GM21367 (cell line): ENCODE results near the gene SLC22A6.

Source experiments
- ATAC-seq: cut with Tn5 transposase; IDR thresholded peaks from one replicate; pipeline ENCODE4 v1.9.1; 2021; ENCODE audit not compliant: unreplicated experiment

SLC22A6 gene, protein sequence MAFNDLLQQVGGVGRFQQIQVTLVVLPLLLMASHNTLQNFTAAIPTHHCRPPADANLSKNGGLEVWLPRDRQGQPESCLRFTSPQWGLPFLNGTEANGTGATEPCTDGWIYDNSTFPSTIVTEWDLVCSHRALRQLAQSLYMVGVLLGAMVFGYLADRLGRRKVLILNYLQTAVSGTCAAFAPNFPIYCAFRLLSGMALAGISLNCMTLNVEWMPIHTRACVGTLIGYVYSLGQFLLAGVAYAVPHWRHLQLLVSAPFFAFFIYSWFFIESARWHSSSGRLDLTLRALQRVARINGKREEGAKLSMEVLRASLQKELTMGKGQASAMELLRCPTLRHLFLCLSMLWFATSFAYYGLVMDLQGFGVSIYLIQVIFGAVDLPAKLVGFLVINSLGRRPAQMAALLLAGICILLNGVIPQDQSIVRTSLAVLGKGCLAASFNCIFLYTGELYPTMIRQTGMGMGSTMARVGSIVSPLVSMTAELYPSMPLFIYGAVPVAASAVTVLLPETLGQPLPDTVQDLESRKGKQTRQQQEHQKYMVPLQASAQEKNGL

DNA sequence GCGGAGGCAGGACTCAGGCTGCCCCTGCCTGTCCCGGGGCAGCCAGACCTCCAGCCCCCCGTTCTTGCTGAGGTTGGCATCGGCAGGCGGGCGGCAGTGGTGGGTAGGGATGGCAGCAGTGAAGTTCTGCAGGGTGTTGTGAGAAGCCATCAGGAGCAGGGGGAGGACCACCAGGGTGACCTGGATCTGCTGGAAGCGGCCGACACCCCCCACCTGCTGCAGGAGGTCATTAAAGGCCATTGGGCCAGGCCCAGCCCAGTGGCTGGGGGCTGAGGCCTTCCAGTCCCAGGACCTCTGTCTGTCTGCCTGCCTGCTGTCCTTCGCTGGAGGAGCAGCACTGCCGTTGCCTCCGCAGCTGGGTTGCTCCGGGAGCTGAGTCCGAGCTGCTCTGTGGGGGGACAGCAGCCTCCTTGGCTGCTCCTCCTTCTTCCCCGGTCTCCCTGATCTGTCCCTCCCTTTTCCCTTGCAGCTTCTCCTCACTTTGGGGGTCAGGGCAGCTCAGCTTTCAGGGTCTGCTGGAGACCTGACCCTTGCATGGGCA, at the start of gene SLC22A6:
Gene SLC22A6, minus strand, starts transcription at position 517 of the 541 bp plus-strand sequence. Its CDS starts 277 bp downstream, at position 240.
- ATAC-seq = no peak

DNA sequence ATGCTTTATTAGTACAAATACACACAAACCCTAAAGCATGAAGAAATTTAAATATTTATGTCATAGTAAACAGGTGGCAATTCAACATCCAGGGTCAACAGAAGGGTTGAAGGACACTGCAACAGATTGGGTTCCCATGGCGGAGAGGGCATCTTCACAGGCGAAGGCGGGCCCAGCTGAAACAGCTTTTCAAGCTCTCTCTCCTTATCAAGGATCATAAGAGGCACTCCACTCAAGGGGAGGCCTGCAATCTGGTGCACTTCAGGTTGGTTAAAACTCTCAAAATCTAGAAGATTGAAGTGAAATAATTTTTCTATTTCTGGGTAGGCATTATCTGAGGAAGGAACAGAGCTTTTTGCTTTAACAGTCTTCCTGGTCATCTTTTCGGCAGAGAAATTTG, 47.7 kb upstream of the SLC22A6 start:
- ATAC-seq = no peak

DNA sequence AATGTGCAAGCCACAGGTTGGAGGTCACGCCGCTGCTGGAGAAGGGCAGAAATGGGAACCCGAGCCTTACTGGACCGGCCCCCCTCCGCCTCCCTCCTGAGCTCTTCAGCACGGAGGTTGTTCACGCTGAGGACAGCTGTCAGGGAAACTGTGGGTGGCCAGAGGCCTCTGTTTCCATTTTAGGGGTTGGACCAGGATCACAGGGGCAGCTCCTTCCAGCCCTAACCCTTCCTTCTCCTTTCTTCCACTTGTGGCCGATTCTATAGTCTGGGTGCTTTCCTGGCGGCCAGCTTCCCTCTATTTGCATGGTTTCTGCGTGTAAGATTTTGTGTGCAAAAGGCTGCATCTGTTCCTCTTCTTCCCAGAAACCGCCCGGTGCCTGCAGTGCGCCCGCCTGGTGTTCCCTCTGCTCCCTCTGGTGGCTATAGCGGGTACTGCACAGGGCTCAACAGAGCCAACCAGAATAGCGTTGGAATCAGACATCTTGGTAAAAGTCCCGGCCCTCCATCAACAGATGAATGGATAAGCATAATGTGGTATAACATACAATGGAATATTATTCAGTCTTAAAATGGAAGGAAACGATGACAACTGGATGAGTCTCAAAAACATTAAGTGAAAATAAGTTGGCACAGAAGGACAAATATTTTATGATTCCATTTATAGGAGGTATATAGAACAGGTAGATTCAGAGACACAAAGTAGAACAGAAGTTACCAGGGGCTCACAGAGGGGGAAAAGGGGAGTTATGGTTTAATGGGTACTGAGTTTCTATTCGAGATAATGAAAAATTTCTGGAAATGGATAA, 39.3 kb upstream of the SLC22A6 start:
- no peak for ATAC-seq

DNA sequence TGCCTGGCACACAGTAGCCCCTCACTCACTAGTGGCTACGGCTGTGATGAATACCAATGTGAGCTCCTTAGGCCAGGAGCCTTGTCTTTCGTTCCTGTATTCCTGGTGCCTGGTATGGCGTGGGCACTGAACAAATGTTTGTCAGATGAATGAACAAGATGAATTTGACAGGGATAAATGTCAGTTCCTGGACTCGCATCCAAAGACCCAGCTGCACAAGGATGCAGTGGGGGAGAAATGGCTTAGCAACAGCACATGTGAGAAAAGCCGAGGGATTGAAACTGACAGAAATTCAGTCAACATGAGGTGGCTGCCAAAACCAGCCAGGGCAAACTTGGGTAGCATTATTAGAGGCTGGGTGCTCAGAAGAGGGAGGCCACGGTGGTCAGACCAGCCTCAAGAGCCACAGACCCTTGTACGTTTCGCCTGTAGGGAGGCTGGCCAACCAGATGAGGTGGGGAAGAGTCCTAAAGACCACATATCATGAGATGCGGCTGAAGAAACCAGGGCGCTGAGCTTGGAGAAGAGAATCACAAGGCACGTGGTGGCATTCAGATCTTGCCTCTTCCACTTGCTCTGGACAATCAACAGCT, 38.6 kb upstream of the SLC22A6 start:
- no peak for ATAC-seq

DNA sequence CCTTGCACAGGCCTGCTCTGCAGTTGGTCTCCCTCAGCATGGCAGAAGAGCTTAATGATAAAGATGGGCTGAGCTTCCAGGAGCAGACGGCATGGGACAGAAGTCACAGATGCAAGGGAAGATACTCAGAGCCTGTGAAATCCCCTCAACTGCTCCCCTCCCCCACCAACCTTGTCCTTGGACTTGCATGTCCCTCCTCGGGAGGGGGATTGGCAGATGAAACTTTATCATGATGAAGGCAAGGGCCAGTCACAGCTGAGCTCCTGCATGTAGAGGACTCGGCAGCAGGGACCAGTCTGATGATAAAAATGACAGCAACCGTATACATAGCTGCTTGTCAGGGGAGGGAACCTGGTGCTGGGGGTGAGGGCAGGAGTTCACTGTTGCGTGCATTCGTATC, 37.7 kb upstream of the SLC22A6 start:
- ATAC-seq = no peak

DNA sequence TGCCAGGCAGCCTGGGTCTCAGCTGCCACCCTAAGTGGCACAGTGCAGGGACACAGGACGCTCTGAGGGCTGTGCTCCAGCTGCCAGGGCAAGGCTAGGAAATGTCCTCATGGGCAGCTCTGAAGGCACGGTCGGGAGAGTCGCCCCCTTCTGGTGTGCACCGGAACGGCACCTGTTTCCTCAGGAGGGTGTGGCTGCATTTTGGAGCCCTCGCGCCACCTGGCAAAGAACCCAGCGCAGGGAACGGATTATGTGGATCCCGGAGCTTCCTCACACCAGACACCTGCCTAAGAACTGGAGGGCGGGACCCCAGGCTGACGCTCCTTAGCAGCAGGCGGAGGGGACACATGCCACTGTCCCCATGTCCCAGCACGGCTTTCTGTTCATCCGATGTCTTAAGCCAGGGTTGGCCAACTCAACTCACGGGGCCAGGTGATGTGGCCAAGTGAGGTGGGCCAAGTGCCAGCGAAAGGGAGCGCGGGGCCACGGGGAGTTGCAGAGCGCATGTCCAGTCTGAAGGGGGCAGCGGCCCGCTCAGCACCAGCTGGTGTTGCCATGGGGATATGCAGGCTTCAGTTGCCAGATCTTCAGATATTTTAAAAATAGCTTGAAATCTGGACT, 36.0 kb upstream of the SLC22A6 start:
- no peak for ATAC-seq

DNA sequence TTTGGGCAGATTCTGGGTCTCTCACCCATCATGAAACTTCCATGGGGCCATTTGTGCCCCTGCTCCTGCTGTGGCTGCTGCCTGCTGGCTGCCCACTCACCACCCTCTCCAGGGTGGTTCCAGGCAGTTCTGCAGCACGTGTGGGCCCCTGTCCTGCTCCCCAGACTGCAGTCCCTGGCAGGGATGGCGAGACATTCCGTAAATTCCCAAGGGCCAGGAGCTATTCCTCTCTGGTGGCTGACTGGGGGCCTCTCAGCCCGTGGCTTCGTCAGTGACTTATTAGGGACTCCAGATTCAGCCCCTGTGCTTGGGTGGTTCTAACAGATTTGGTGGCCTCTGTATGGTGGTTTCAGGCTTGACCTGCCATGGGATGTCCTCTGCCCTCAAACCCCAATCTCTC, 34.7 kb upstream of the SLC22A6 start:
- no peak for ATAC-seq

DNA sequence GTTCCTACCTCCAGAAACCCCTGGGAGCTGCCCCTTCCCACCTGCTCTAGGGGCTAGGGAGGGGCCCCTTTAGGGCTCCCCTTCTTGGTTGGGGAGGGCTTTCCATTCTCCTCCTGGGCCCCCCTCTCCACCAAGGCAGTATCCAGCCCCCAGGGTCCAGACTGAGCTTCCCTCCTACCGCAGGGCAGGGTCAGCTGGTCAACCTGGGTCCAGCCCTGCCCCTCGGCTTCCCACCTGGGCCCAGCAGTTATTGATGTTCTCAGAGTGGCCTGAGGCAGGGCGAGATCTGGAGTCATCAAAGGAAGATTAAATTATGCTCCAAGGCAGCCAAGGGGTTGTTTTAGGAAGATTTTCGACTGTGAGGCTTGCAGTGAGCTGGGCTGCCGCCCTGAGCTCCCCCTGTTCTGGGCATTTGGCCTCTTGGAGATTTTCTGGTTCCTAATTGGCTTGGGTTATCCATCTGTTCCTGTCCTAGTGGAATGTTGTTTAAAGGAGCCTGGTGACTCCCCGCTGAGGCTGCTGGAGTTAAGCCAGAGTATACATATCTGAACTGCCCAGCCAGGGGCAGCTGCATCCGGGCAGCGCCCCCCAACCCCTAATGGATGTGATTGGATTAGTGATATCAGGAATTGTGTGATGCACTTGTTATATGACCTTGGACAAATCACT, 32.7 kb upstream of the SLC22A6 start:
- no peak for ATAC-seq

DNA sequence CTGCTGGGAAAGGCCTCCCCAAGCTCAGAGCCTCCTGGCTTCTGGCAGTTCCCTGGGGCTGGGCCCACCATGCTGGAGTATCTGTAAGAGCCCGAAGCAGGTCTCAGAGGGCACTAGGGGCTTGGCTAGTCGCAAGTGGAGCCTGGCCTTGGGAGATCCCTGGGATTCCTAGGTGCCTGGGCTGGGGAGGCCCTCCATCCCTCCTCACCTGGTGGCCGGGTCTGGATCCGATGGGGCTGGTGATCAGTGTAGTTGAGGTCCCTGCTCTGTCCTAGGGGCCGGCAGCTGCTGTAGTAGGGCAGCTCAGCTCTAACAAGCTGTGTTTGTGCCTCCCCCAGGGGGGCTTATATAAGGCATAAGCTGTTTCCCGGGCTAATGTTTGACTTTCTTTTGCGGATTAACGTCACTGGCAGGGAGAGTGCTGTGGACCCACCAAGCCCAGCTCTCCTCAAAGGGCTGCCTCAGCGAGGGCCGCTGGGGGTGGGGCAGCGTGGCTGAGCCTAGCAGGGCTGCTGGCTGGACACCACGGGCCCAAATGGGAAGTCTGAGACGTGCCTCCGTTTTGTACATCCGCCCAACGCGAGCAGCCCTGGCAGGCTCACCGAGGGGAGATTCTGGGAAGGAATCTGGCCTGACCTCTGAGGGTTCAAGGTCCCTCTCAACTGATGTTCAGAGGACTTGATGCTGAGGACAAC, 30.9 kb upstream of the SLC22A6 start, which contains the start of gene SLC22A8:
Gene SLC22A8, minus strand, starts transcription at position 321 of the 695 bp plus-strand sequence. CDS start 883 bp downstream, outside the sequence.
- ATAC-seq = no peak

DNA sequence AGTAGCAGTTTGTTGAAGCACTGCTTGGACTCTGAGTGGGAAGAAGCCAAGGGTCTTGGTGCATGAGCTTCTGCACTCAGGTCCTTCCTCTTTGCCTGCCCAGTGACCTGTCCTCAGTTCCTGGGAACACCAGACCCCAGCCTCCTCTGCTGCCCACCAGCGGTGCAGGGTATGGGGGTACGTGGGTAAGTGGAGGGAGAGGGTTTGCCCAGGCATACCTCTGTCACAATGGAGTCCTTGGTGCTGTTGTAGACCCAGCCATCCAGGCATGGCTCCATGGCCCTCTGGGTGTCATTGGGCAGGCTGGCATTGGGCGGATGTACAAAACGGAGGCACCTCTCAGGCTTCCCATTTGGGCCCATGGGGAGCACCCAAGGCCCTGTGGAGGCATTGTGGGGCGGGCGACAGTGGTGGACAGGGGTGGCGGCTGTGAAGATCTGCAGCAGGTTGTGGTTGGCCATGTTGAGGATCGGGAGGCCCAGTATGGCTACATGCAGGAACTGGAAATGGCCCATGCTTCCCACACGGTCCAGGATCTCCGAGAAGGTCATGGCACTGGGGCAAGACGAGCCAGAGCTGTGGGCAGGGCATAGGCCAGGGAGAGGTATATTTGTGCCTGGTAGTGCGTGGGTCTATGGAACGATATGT, 29.8 kb upstream of the SLC22A6 start:
- ATAC-seq = no peak

DNA sequence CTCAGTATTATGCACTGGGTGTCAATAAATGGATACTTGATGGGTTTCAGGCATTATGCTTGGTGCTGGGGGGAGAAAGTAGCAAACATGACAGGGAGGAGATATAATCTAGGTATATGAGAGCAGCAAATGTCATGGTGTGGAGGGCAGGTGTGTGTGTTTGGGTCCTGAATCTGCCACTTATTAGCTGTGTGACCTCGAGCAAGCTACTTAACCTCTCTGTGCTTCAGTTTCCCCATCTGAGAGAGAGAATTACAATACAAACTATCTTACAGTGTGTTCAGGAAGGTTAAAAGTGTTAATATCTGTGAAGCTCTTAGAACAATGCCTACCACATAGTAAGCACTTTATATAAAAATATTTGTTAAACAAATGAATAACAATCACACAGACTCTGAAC, 28.1 kb upstream of the SLC22A6 start:
- no peak for ATAC-seq

DNA sequence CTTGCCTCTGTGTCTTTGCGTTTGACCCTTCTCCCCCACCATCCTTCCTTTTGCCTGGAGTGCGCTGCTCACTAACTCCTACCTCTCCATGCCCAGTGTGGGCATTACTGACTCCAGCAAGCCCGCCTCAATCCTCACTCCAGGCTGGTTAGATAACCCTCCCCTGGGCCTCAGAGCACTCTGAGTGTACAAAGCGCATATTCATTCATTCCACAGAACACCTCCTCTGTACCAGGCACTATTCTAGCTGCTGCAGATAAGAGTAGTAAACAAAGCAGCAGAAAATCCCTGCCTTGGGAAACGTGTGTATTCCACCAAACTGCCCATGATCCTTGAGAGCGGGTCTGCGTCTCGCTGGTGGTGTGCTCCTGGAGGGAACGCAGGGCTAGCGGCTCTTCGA, 27.7 kb upstream of the SLC22A6 start:
- no peak for ATAC-seq

DNA sequence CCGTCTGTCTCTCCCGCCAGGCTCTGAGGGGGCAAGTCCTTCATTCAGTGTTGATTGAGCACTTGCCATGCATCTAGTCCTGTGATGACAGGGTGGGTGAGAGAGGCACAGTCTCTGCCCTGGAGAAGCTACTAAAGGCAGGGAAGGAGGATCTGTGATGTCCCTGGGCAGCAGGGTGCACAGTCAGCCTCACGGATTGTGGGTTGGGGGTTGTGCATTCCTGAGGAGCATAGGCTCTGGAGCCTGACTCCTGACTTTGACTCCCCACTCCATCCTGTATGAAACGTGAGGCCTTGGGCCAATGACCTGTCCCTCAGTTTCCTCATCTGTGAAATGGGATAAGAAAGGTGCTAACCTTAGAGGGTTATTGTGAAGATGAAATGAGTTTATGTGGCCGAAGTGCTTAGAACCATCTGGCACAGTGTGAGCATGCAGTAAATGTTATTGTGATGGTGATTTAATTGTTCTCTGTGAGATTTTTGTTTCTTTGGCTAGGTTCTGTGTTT, 26.2 kb upstream of the SLC22A6 start:
- ATAC-seq = no peak

DNA sequence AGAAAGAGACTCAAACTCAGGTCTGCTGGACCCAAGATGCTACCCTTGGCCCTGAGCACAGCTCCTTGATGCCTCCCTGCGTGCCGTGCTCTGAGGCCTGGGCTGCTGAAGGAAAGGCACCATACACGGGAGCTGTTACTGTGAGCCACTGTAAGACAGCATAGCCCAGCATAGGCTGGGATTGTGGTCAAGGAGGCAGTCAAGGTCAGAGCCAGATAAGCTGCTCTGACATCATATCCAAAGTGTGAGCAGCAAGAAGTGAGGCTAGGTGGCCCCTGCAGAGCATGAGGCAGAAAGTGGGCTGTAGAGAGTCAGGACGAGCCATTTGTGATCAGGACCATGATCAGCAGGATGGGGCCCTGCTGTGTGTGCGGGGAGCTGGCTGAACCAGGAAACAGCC, 23.2 kb upstream of the SLC22A6 start:
- ATAC-seq = no peak

DNA sequence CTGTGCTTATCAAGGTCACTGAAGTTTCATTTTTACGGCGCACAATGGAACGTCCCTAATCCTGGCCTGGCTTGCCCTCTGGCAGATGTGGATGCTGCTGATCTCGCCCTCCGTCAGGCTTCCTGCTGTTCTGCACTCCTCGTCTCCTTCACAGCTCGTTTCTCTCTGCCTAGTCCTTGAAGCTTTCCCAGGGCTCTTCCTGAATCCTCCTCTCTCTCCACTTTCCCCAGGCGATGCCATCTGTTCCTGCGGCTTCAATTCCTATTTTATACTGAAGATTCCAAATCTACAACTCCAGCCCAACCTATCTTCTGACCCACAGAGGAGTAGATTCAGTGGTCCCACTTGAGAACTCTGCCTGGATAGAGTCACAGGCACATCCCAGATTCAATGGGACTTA, 16.7 kb upstream of the SLC22A6 start:
- no peak for ATAC-seq

DNA sequence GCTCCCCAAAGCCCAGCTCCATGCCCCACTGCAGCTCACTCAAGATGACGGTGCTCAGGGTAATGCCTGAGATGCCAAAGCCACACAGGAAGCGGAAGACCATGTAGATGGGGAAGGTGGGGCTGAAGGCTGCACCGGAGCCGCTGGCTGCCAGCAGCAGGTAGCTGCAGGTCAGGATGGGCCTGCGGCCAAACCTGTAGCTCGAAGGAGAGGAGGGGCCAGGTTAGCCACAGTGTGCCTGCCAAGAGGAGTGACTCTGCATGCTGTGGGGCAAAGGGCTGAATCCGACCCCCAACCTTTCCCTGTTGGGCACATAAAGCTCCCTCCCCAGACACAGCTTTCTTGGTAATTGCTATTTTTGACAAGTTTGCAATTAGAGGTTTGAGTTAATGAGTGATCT, 14.9 kb upstream of the SLC22A6 start:
- no peak for ATAC-seq

DNA sequence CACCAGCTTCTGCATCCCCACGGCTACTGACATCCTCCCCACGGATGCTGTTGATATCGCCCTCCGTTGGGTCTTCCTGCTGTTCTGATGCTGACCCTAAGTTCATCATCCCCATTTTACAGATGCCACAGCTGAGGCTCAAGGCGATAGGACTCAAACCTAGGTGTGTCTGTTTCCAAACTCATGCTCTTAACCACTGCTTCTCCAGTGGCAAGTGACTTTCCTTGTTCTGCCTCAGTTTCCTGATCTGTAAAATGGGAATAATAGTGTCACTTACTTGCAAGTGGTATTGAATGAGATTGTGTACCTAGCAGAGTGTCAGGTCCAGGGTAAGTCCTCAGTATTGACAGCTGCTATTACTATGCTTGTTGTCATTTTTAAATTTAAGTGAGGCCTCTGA, 14.4 kb upstream of the SLC22A6 start:
- no peak for ATAC-seq

DNA sequence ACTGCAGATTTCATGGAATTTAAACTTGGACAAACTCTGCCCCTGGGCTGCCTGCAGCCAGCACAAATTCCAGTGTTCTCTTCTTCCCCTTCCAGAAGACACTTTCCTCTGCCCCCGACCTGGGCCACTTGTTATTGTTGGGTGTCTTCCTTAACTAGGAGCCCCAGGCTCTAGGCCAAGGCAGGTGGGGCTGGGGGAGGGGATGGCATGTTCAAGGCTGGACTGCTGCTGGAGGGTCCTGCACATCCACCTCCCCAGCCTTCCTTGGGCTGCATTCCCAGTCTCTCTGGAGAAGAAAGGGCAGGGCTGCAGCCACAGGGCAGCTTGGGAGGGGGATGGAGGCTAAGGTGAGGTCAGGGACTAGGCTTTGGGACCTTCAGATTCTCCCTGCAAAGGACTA, 11.5 kb upstream of the SLC22A6 start:
- ATAC-seq = no peak

DNA sequence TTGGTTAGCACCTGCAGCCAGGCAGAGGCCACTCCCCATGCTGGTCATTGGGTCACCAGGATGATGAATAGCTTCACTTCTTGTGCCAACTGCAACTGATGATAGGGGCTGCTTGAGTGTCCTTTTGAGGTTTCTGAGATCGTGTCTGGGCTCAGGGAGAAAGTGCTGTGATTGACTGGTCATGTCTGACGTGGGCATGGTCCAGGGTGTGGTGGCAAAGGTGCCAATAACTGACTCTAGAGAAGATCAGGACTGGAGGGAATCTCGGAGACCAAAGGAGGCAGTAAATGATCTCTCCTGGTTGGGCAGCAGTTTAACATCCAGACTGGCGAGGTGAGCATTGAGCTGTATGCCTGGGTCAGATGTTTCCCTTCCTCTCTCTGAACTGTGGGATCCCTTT, 10.0 kb upstream of the SLC22A6 start:
- ATAC-seq = no peak
